GM18507 (cell line): ENCODE results near the gene NRXN3.

ENCODE experiments used
- DNase-seq: peaks from one replicate; pipeline ENCODE4 v3.0.0; 2011; ENCODE audit warnings: low read depth; ENCODE audit not compliant: insufficient read length; ENCODE audit errors: extremely low spot score
- FAIRE-seq: peaks from 2 replicates; lab custom pipeline; 2011; peaks lifted over from hg19 to GRCh38; lab: Jason Lieb, UNC

Gene NRXN3

DNA sequence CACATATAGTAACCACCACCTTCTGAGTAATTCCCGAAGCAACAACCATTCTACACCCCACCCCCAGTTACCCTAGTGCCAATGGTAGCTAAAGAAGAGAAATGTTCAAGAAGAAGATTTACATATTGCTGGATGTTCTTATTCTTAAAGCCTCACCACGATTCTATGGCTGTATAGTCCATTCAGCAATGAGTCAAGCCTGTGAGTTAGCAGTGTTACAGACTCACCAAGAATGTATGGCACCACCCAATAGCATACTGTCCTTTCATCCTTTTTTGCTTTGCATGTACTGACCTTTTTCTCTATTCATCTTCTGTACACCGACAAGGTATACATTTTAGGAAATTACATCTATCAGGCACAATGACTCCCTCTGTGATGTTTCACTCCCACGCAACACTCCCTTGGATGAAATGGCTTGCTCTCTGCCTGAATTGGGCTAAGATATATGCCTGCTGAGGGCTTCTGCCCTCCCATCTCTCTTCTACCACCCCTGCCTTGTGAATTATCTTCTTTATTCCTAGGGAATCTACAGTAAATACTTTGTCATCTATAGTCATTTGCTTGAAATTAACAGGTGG is 1095.3 kb downstream of the NRXN3 start:
- no peak for FAIRE-seq
- no peak for DNase-seq

DNA sequence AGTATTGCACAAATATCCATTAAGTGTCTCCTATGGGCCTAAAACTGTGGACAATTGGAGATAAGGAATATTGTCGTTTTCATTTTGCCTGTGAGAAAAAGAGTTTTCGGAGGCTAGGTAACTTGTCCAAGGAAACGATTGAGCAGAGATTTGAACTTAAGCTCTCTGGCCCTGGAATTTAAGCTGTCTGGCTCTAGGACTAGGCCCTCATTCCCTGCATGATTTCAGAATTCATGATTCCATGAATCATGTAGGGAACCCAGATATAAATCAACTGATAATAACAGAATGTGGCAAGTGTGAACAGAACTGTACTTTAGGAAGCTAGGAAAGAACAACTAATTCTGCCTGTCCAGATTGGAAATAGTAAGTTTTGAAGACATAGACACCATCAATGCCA is 1100.2 kb downstream of the NRXN3 start:
- no peak for DNase-seq

DNA sequence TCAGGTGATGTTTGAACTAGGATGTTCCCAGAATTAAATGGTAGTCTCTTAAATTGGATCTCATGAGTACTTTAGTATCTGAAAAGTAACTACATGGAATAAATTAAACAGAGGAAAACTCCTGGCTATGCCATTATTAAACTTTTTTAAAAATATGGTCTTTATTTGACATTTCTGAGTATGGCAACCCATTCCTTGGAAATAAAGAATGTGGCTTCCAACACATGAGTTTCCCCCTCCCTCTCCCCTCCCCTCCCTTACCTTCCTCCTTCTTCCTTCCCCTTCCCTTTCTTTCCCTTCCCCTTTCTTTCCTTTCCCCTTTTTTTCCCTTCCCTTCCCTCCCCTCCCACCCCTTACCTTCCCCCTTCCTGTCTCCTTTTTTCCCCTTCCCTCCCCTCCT is 1100.9 kb downstream of the NRXN3 start:
- no peak for DNase-seq
- FAIRE-seq = no peak

More for the DNA sequence above, 1100.2 kb downstream of the NRXN3 start:
- FAIRE-seq = no peak

DNA sequence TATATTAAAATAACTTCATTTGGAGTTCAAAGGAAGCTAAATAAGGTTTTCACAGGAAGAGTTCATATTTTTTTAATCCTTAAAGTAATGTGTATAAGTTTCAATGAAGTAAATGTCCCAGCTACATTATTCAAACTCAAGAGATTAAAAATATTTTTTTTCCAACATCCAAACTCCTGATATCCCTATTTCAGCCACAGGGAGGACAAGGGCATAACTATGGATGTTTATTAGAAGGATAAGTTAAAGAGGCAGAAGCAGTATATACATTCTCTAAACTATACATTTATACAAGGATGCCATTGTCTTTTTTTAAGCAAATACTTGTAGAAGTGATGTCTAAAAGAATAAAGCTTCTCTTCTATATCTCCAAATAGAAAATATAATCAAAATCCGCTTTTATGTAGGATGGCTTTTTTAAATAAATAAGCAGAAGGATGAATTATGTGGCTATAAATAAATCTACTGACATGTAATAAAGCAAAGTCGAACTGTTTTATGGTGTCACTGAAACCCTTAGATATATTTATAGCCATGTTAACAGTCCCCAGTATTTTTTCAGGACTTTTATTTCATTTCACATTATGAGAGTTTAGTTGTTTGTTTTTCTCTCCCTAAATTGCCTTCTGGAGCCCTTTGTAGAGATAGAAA is 1104.6 kb downstream of the NRXN3 start:
- DNase-seq = no peak
- FAIRE-seq = no peak

DNA sequence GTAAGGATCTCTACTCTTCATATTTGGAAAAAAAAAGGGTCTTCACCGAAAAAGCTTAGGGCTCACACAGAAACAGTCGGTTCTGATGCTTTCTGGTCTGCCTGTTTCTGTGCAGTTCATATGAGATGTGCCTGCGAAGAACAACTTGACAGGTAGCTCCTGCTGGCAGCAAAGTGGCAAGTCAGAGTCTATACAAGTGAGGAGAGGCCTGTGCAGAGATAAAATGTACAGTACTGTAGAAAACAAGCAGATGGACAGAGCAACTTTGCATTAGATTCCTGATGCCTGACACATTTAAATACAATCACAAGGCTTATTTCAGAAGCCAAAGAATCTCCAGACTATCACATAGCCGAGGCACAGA is 1105.1 kb downstream of the NRXN3 start:
- FAIRE-seq (no peak), DNase-seq (no peak)

DNA sequence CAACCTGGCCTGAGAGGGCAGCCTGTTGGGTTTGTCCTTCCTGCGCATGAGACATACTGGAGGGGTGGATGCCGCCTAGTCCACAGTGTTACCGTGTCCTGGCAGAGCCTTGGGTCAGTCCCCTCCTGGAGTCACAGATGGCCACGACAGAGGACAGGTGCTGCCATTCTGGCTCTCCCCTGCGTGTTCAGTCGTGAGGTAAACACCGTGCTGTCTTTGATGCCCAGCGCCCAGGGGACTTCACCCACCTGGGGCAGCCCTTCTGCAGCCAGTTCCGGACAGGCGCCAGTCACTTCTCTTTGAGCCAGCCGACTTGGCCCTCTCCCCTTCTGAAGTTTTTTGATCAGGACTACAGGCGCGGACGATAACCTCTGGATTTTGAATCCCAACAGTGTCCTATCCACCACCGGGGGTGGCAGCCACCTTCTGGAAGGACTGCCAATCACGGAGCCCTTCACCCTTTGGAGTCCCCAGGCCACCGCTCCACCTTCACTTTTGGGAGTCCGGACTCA is 1108.2 kb downstream of the NRXN3 start:
- no peak for FAIRE-seq
- no peak for DNase-seq

DNA sequence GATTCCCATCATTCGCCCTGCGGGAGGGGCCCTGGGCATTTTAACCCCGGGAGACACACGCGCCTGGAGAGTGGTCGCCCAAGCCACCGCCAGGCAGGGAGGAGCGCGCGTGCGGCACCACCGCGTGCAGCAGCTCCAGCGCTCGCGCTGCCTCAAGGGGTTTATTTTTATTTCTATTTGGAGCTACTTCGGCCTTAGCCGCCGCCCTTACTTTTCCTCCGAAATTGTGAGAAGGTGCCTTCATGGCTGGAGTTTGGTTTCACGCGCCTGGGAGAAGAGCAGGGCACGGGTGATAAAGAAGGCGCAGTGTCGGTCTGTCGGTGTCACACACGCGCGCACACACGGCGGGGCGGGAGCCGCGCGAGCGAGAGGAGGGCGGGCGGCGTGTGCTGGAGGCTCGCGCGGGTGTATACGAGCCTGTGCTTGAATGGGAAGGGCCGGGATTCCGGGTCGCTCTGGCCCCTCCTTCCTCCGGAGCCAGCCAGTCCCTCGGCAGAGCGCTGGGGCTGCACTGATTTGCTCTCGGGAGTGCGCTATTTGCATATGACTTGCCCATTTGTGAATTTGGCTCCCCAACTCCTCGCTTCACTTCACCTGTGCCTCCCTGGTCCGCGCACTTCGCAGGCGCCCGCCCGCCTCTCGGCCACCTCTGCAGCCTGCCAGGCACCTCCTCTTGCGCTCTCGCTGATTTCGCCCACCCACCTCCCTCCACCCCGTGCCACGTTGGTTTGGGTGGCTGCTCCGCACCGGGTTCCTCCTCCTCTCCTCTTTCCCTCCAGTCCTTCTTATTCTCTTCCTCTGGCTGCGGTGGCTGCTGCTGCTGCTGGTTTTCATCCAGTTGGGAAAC is 1108.8 kb downstream of the NRXN3 start:
- no peak for DNase-seq
- FAIRE-seq = no peak

DNA sequence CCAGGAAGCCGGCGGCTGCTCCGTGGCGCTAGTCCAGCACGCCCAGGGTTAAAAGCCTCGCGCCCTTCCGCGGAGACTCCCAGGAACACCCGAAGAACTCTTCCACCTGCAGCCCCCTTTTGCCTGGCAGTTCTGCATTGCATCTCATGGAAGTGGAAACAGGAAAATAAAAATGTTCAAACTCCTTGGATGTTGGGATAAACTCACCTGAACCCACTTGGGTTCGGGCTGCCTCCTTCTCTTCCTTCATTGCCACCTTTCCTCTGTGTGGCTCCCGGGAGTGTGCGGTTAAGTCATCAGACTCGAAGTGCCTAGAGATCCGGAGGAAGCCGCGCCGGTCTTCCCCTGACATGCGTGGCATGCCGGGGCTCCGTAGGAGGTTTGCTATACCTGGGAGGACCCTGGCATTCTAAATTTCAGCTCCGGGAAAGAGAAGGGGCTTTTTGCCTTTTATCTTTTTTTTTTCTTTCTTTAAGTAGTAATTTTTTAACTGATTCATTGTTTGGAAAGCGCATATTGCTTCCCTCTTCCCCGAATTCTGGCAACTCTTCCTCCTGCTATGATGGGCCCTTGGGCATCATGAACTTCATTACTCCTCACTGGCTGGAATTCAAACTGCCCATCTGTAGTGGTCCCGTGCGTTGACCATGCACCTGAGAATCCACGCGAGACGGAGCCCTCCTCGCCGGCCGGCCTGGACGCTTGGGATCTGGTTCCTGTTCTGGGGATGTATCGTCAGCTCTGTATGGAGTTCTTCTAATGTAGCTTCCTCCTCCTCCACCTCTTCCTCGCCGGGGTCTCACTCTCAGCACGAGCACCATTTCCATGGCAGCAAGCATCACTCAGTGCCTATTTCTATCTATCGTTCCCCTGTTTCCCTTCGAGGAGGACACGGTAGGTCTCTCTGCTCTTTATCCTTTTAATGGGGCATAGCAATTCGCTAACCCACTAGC is 1109.7 kb downstream of the NRXN3 start:
- no peak for DNase-seq
- FAIRE-seq = no peak

DNA sequence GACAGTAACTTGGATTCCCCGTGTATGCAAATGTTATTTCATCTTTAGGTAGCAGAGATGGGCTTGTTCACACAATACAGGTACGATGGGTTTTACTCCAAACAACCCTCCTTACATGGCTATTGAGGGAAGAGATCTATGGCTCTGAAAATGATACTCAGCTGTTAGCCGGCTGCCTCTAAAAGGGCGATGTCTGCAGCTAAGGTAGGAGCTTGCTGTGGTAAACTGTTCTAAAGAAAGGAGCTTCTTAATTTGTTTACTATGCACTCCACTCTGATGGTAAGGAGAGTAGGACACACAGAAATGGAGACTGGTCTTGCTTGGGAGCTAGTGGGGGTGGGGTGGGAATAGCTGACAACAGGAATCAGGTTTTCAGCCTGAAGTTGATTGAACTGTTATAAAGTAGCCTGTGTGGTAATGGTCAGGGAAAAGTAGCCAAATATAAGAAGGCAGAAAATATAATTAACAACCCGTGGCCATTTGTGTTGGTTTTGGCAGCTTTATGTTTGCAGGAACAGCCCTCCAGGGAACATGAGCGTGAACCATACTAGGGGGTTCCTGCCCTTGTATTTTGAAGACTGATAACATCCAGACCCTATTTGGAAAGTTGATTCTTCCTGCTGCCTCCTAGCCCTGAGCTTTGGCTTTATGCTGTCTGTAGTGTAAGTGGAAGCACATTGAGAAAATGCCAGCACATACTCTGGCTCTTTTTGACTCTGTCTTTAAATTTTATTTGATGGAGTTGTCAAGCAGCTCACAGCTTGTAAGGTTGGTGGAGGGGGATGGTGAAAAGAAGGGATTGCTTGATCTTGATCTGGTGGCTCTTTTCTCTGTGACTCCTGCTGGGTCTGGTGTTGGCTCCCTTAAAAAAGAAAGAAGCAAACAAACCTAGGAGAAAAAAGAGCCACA is 1111.3 kb downstream of the NRXN3 start:
- FAIRE-seq = no peak

DNA sequence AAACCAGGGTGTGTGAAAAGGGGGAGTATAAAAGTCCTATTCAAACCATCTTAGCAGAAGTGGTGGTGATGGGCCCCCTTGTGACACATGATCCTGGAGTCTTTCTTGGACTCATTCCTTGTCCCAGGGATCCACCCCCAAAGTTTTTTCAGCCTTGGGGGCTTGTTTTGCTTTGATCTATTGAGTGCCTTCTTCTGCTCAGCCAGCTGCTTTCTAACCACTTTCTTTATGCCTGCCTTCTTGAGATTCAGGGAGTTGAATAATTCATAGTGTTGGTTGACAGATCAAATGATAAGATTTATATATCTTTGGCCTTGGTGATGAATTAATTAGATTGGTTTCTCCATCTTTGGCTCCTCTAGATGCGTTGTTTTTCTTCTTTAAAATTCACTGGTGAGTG is 1114.4 kb downstream of the NRXN3 start:
- no peak for DNase-seq
- FAIRE-seq = no peak

More for the DNA sequence above, 1111.3 kb downstream of the NRXN3 start:
- no peak for DNase-seq

DNA sequence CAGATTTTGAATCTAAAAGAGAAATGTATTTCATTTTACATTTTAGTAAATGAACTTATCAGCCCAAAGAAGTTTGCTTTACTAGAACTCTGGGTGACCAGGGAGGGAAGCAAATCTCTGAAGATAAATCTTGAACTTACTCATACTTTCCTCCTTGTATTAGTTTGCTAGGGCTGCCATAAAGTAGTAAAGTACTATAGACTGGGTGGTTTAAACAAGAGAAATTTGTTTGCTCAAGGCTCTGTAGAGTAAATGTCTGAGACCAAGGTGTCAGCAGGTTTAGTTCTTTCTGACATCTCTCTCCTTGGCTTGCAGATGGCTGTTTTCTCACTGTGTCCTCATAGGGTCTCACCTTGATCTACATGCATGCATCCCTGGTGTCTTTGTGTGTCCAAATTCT is 1115.1 kb downstream of the NRXN3 start:
- FAIRE-seq (no peak), DNase-seq (no peak)

DNA sequence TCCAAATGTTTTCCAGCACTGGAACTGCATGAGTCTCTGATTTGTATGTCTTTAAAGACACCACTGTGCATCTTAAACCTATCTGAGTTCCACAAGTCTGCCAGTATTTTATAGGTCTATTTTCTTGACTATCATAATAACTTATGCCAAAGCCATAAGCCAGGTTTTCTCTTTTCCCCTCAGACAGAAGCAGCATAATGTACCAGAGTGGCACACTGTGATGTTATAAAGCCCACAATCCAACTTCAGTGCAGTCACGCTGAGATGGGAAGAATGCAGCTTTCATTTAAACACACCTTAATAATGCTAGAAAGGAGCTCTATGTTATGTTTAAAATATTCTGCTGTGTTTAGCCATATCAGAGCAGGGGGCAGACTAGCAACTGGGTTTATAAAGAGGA is 1117.8 kb downstream of the NRXN3 start:
- FAIRE-seq (no peak), DNase-seq (no peak)

DNA sequence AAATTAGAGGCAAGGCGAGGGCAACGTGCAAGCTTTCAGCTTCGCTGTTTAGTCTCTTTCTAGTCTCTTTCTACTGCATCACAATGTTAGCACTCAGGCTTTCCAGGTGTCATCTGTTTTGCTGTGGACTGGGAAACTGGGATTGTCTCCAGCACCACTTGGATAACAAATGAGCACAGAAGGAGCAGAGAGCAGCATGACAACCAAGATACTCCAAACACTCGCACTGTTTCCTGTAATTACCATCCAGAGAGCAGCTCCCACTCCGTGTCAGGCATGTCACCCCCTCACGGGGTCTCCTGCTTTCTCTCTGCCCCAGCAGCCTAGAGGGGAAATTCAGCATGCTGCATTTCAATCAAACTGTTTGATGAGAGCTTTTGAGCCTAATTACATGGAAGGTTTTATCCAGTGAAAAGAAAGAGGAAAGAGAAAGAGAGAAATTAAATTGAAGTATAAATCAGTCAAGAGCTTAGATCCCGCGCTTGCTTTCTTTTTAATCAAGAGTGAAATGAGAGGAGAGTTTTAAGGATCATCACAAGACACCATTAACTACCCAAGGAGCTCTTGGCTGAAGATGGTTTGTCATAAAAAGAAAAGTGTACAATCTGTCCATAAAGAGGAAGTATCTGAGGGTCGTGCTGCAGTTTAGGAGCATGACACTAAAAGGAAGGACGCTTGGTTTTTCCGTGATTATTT is 1123.5 kb downstream of the NRXN3 start:
- FAIRE-seq (no peak), DNase-seq (no peak)

DNA sequence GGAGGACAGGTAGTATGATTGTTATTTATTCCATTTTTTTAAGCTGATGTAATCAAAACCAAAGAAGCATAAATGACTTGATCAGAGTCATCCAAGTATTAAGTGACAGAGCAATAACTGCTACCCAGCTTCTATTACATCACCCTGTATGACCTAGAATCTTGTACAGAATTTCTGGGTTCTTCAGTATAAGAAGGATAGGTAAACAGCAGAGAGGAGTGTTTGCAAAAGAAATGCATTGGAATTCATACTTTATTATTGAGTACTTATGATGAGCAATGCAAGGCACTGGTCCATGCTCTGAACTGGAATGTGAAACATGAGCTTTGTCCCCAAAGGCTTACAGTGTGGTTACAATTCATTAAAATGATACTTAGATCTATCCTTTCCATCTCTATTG is 1124.3 kb downstream of the NRXN3 start:
- DNase-seq (no peak), FAIRE-seq (no peak)

DNA sequence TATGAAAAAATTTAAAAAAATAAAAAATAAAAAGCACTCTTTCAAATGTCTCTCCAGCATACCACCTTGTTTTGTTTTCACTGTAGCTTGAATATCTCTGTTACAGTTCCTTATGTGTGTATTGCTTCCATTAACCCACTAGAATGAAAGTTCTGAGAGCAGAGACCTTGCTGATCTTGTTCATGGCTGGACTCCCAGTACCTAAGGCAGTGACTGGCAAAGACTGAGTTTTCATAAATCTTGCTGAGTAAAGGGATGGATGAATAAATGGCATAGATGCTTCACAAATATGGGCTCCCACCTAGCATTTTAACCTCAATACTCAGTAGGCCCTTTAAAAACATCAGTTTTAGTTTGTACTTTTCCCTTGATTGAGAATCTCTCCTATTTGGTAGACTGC is 1125.2 kb downstream of the NRXN3 start:
- DNase-seq (no peak), FAIRE-seq (no peak)

DNA sequence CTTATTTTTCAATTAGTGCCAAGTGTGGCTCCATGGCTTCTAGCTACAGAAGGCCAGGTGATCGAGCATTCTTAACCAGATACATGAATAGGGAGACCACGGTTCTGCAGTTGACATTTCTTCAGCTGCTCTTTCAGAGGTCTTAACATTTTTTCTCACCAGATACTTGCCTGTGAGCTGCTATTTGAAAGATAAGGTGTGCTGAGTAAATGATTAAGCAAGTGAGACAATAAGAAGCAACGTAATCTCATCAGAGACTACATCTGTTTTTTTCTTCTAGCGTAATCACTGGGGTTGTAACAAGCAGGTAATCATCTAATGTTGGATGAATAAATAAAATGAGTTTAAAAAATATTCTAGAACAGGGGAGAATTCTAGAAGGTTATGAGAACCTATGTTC is 1128.2 kb downstream of the NRXN3 start:
- FAIRE-seq (no peak), DNase-seq (no peak)

DNA sequence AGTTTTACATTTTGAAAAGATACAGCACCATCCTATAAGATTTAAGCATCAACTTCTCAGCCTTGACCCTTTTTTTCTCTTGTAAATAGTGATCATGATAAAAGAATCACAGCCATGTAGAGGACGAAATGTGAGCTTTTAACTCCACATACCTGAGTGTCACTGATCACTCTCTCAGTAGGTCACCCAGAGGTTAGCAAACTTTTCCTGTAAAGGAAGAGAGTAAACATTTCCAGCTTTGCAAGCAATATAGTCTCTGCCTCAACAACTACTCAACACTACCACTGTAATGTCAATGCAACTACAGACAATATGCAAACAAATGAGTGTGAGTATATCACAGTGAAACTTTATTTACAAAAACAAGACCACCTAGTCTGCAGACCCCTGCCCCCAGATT is 1129.0 kb downstream of the NRXN3 start:
- FAIRE-seq = no peak
- no peak for DNase-seq

DNA sequence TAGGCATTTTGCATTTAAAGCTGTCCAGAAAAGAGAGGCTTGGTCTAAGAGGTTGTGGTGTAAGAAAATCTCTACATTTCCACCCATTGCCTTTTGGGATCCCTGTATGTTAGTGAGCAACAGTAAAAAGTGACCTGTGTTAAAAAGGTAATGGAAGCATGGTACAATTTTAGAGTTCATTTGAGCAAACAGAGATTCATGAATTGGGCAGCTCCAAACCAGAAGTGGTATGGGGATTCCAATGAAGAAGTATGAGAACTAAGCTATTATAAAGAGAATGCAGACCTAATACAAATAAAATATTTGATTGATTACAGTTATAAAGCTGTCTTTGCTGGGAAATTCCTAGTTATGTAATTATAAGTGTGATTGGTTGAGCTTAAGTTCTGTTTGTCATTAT is 1134.1 kb downstream of the NRXN3 start:
- FAIRE-seq (no peak), DNase-seq (no peak)
